Thoracic aorta (tissue), 2 donors: ENCODE results near the gene MYO18B. TPM values are rescaled to one million over a fixed set of nuclear protein-coding genes. Genes with fewer than 3 reads are reported as not detected.

Source experiments
- ATAC-seq: fragments of 150-250 bp; one replicate; pipeline ENCODE4 v1.8.0; 2017; ENCODE audit warnings: low read depth; ENCODE audit not compliant: insufficient number of reproducible peaks, low FRiP score
- DNase-seq: peaks from one replicate; pipeline ENCODE4 v3.0.0-alpha.2; 2020; ENCODE audit warnings: low spot score
- H3K27ac ChIP-seq, 2 donors: fragments of 200-600 bp; sonication (generic); 1 replicate in 1 of 2; 2 replicates in 1 of 2; pipeline ENCODE4 v1.5.1; 2016; ENCODE audit warnings: mild to moderate bottlenecking in 2 of 2, moderate library complexity in 2 of 2
- H3K27me3 ChIP-seq: fragments of 200-600 bp; sonication (generic); replicated peaks from 2 replicates; pipeline ENCODE4 v1.6.0; 2016; ENCODE audit warnings: mild to moderate bottlenecking; ENCODE audit not compliant: insufficient read depth
- H3K36me3 ChIP-seq: fragments of 200-600 bp; sonication (generic); one replicate; pipeline ENCODE4 v1.5.1; 2016
- H3K4me1 ChIP-seq, 2 donors: fragments of 200-600 bp; sonication (generic); 1 replicate in 1 of 2; 2 replicates in 1 of 2; pipeline versions ENCODE4 v1.5.1 to v1.6.0; 2016; ENCODE audit warnings: low read depth in 2 of 2, mild to moderate bottlenecking in 1 of 2; ENCODE audit not compliant: control insufficient read depth in 1 of 2
- H3K4me3 ChIP-seq: fragments of 200-600 bp; sonication (generic); 2 replicates; pipeline ENCODE4 v1.5.1; 2016; ENCODE audit warnings: mild to moderate bottlenecking
- H3K9me3 ChIP-seq: fragments of 200-600 bp; sonication (generic); 2 replicates; pipeline ENCODE4 v1.5.1; 2016
- CTCF ChIP-seq: fragments of 200-600 bp; sonication (generic); IDR thresholded peaks from one replicate; pipeline ENCODE4 v1.5.1; 2019; ENCODE audit warnings: antibody characterized with exemption
- total RNA-seq, 2 donors: library from RNA; depleted of rRNA; stranded (reverse); fragments of >200 nt; gene quantifications; one replicate each; pipeline versions ENCODE4 v1.1.0 to v1.2.3, GENCODE V29; 2016

Gene MYO18B
- total RNA-seq, 2 donors from 2014 or later, result 45.6 to 73.5 TPM

- H3K27me3 ChIP-seq, result no peaks in the 10 kb centered on the region
- H3K27ac ChIP-seq, result no peak overlapping the region
- no peak for DNase-seq
- ATAC-seq, result no peak
- H3K4me1 ChIP-seq, result no peaks in the 10 kb centered on the region
- H3K4me3 ChIP-seq, result no peak overlapping the region
- H3K9me3 ChIP-seq, result no peaks in the 10 kb centered on the region
- no peak for TF ChIP-seq CTCF
- H3K36me3 ChIP-seq, result peaks cover 13% of the 10 kb centered on the region
These were observed 107.5 kb downstream of the MYO18B start for GRCh38 chr22:25849522-25849921.

- DNase-seq, result no peak
- H3K27ac ChIP-seq, result no peak overlapping the region
- H3K4me3 ChIP-seq, result no peak overlapping the region
These were observed 110.2 kb downstream of the MYO18B start for GRCh38 chr22:25852223-25852622.

GRCh38 chr22:25853078-25853477 is 111.1 kb downstream of the MYO18B start:
- Histone ChIP-seq H3K4me1 (no peaks in the 10 kb centered on the region), H3K9me3 (no peaks in the 10 kb centered on the region), H3K36me3 (peaks cover 5% of the 10 kb centered on the region), H3K27me3 (no peaks in the 10 kb centered on the region), H3K27ac (no peak overlapping the region), H3K4me3 (no peak overlapping the region)
- DNase-seq (no peak), ATAC-seq (no peak)
- TF ChIP-seq CTCF, result no peak

More at GRCh38 chr22:25852223-25852622, 110.2 kb downstream of the MYO18B start:
- Histone ChIP-seq H3K36me3 (peaks cover 9% of the 10 kb centered on the region), H3K4me1 (no peaks in the 10 kb centered on the region), H3K27me3 (no peaks in the 10 kb centered on the region), H3K9me3 (no peaks in the 10 kb centered on the region)
- no peak for TF ChIP-seq CTCF
- ATAC-seq, result no peak

GRCh38 chr22:25853501-25854284 is 111.7 kb downstream of the MYO18B start:
- no peak for ATAC-seq
- no peaks in the 10 kb centered on the region for H3K4me1 ChIP-seq
- H3K36me3 ChIP-seq, result peaks cover 4% of the 10 kb centered on the region
- TF ChIP-seq CTCF, result no peak
- no peaks in the 10 kb centered on the region for H3K9me3 ChIP-seq
- H3K27ac ChIP-seq, result no peak overlapping the region
- H3K27me3 ChIP-seq, result no peaks in the 10 kb centered on the region
- no peak for DNase-seq
- no peak overlapping the region for H3K4me3 ChIP-seq

- no peak for ATAC-seq
- no peaks in the 10 kb centered on the region for H3K4me1 ChIP-seq
- no peaks in the 10 kb centered on the region for H3K27me3 ChIP-seq
- no peak overlapping the region for H3K4me3 ChIP-seq
- DNase-seq, result no peak
- no peak overlapping the region for H3K27ac ChIP-seq
- no peak for TF ChIP-seq CTCF
- H3K36me3 ChIP-seq, result peaks cover 24% of the 10 kb centered on the region
- no peaks in the 10 kb centered on the region for H3K9me3 ChIP-seq
These were observed 127.8 kb downstream of the MYO18B start for GRCh38 chr22:25869771-25870170.
